Cardiac muscle cell (in vitro differentiated cells and primary cell): ENCODE results near the gene JMJD7. TPM values are rescaled to one million over a fixed set of nuclear protein-coding genes. Genes with fewer than 3 reads are reported as not detected.

Experiments
- DNase-seq, 2 donors: peaks; one replicate each; pipeline versions ENCODE4 v3.0.0 to v3.0.0-alpha.2; 2010 to 2017; ENCODE audit warnings: low read depth in 1 of 2, low spot score in 1 of 2
- H3K27ac ChIP-seq: fragments of 200-600 bp; sonication (generic); 2 replicates; pipeline ENCODE4 v1.5.1; 2016
- H3K27me3 ChIP-seq: fragments of 200-600 bp; sonication (generic); 2 replicates; pipeline ENCODE4 v1.6.0; 2016; ENCODE audit warnings: control low read depth
- H3K36me3 ChIP-seq: fragments of 200-600 bp; sonication (generic); 2 replicates; pipeline ENCODE4 v1.5.1; 2016; ENCODE audit warnings: control low read depth
- H3K4me1 ChIP-seq: fragments of 200-600 bp; sonication (generic); 2 replicates; pipeline ENCODE4 v1.8.1; 2017; ENCODE audit warnings: low read depth, mild to moderate bottlenecking, mixed run types
- H3K4me3 ChIP-seq: fragments of 200-600 bp; sonication (generic); 2 replicates; pipeline ENCODE4 v1.5.1; 2016; ENCODE audit warnings: mild to moderate bottlenecking
- H3K9me3 ChIP-seq: fragments of 200-600 bp; sonication (generic); 2 replicates; pipeline ENCODE4 v1.5.1; 2017; ENCODE audit warnings: low read depth, mild to moderate bottlenecking, control low read depth
- CTCF ChIP-seq: IDR thresholded peaks from 2 replicates; pipeline ENCODE4 v1.5.1; 2012; ENCODE audit warnings: low read depth, mild to moderate bottlenecking, low read length
- polyA plus RNA-seq: library from polyadenylated mRNA; unstranded; fragments of >200 nt; fragmentation: Nextera tagmentation; extraction: Ambion mirVana; gene quantifications from 2 replicates; pipeline ENCODE4 v1.2.1, GENCODE V29; 2016
- total RNA-seq: library from RNA; depleted of rRNA; stranded (reverse); fragments of >200 nt; gene quantifications from 2 replicates; pipeline ENCODE4 v1.2.3, GENCODE V29; 2016

JMJD7 gene
- total and polyA plus RNA-seq, 2 experiments from 2014 or later: 17.4 to 29.4 TPM

- Histone ChIP-seq H3K27me3 (peaks cover 28% of the 10 kb centered on the region), H3K9me3 (no peaks in the 10 kb centered on the region), H3K4me1 (peaks cover 10% of the 10 kb centered on the region), H3K36me3 (no peaks in the 10 kb centered on the region), H3K4me3 (no peak overlapping the region), H3K27ac (no peak overlapping the region)
- DNase-seq: no peak
- no peak for TF ChIP-seq CTCF
These were observed 57.9 kb downstream of the JMJD7 start for GRCh38 chr15:41885841-41886240.

- TF ChIP-seq CTCF: no peak
- no peak for DNase-seq
- Histone ChIP-seq H3K36me3 (no peaks in the 10 kb centered on the region), H3K27me3 (peaks cover 19% of the 10 kb centered on the region), H3K4me3 (no peak overlapping the region), H3K9me3 (no peaks in the 10 kb centered on the region), H3K27ac (no peak overlapping the region), H3K4me1 (peaks cover 10% of the 10 kb centered on the region)
These were observed 58.8 kb downstream of the JMJD7 start for GRCh38 chr15:41886741-41887140.

GRCh38 chr15:41887161-41887560, 59.3 kb downstream of the JMJD7 start:
- Histone ChIP-seq H3K4me3 (no peak overlapping the region), H3K36me3 (no peaks in the 10 kb centered on the region), H3K4me1 (peaks cover 8% of the 10 kb centered on the region), H3K9me3 (no peaks in the 10 kb centered on the region), H3K27me3 (peaks cover 15% of the 10 kb centered on the region), H3K27ac (no peak overlapping the region)
- DNase-seq: no peak
- no peak for TF ChIP-seq CTCF

Other genes with a start within 250 kb of the JMJD7 start
- 22.7 and 48.8 TPM in 2 replicates for gene MGA, start 167.7 kb upstream of the JMJD7 start, total RNA-seq
- 17.7 and 23.2 TPM in 2 replicates for gene MGA, start 167.7 kb upstream of the JMJD7 start, polyA plus RNA-seq
- 59.5 and 109 TPM in 2 replicates for gene MAPKBP1, start 53.6 kb upstream of the JMJD7 start, total RNA-seq
- 37.7 and 55.0 TPM in 2 replicates for gene MAPKBP1, start 53.6 kb upstream of the JMJD7 start, polyA plus RNA-seq
- gene PLA2G4B, start 10.8 kb downstream of the JMJD7 start, total RNA-seq: 11.8 and 20.1 TPM in 2 replicates
- 29.1 and 32.3 TPM in 2 replicates for gene PLA2G4B, start 10.8 kb downstream of the JMJD7 start, polyA plus RNA-seq
- 2.1 and 3.0 TPM in 2 replicates for gene SPTBN5, start 66.0 kb downstream of the JMJD7 start, total RNA-seq
- gene SPTBN5, start 66.0 kb downstream of the JMJD7 start, polyA plus RNA-seq: 0.62 and 0.70 TPM in 2 replicates
- gene EHD4, start 144.5 kb downstream of the JMJD7 start, total RNA-seq: 42.8 and 56.4 TPM in 2 replicates
- gene EHD4, start 144.5 kb downstream of the JMJD7 start, polyA plus RNA-seq: 47.4 and 70.5 TPM in 2 replicates
- 0.06 TPM in 1 of 2 replicates, not detected in the other for gene PLA2G4E, start 192.9 kb downstream of the JMJD7 start, total RNA-seq
- gene PLA2G4E, start 192.9 kb downstream of the JMJD7 start, polyA plus RNA-seq: not detected in 2 replicates